GM23248 (cell line): Measurements from ENCODE around the gene TRIM13.

Experiments
- EZH2 ChIP-seq: fragments of 200-600 bp; sonication (generic); IDR thresholded peaks from 2 replicates; pipeline ENCODE4 v1.6.1; 2018; ENCODE audit warnings: antibody characterized with exemption, mild to moderate bottlenecking; ENCODE audit not compliant: insufficient read depth, poor library complexity, severe bottlenecking
- EZH2phosphoT487 ChIP-seq: fragments of 200-600 bp; sonication (generic); IDR thresholded peaks from 2 replicates; pipeline ENCODE4 v1.6.1; 2018; ENCODE audit warnings: antibody characterized with exemption, moderate library complexity, mild to moderate bottlenecking, low read depth; ENCODE audit not compliant: insufficient read depth

DNA sequence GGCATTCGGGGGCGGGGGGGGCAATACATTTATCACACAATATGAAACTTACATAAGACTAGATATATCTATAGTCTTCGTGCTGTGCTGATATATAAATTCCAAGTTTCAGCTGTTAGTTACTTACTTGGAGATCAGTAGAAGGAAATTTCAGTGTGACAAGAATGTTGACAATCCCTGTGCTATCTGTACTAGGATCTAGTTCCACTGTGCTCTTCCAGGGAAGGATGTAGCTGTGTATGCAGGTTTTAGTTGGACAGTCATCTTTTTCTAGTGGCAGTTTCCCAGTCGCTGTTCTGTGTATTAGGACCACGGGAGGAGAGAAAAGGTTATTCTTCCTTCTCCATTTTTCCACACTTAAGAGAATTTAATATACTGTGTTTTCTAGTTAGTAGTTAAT lies 3.2 kb upstream of the TRIM13 start:
- TF ChIP-seq EZH2 (no peak), EZH2phosphoT487 (no peak)
